Measurements from ENCODE around the gene ZNHIT2. TPM values are rescaled to one million over a fixed set of nuclear protein-coding genes. Genes with fewer than 3 reads are reported as not detected.
A peak's percentile ranks its signal among the peaks of the same experiment; 100 is the strongest.

The ZNHIT2 gene
- 10 to 100 TPM; 12.1 to 18.6 (median 15.3) TPM for total RNA-seq

DNA sequence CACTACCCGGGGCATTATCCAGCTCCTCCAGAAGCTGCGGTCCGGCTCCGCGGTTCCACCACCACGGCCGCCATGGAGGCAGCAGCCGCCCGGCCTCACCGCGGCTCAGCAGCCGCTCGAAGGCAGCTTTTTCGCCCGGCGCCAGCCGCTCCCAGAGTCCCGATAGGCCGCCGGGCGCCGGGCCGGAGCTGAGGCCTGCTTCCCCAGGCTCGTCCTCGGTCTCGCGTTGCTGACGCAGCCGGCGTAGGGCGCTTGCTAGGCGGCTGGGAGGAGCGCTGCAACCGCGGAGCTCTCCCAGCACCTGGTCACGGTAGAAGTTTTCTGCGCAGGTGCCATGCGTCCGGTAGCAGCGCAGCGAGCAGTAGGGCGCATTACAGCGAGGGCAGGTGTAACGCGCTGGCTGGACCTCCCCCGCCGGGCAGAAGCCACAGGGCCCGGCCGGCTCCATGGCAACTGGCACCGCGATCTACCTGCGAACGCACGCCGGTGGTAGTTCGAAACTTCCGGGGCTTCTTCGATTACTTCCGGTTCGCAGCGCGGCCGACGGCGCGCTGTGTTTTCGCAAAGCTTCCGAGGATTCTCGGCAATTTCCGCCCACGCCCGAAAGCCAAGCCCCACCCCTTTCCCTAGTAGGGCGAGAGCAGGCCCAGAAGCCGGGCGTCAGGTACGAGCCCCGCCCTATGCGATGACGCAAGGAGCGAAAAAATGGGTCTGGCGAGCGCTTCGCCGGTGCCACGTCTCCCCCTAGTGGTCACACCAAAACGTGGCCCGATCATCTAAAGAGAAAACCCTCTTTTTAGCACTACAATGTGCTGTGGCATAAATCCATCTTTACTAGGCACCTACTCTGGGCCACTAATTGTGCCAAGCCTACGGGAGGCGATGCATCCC, at the start of gene ZNHIT2:
TSS of gene ZNHIT2 (minus strand) at position 496 of the 891 bp plus-strand sequence. CDS start at position 448, 48 bp downstream.
- DNase-seq (ENCODE audit: low spot score) (peak; percentile 99), ATAC-seq (ENCODE audit: low FRiP score) (peak; percentile 73)
- TF ChIP-seq, protein P1, sequence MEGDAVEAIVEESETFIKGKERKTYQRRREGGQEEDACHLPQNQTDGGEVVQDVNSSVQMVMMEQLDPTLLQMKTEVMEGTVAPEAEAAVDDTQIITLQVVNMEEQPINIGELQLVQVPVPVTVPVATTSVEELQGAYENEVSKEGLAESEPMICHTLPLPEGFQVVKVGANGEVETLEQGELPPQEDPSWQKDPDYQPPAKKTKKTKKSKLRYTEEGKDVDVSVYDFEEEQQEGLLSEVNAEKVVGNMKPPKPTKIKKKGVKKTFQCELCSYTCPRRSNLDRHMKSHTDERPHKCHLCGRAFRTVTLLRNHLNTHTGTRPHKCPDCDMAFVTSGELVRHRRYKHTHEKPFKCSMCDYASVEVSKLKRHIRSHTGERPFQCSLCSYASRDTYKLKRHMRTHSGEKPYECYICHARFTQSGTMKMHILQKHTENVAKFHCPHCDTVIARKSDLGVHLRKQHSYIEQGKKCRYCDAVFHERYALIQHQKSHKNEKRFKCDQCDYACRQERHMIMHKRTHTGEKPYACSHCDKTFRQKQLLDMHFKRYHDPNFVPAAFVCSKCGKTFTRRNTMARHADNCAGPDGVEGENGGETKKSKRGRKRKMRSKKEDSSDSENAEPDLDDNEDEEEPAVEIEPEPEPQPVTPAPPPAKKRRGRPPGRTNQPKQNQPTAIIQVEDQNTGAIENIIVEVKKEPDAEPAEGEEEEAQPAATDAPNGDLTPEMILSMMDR (IDR thresholded peaks at IDR 0.05): peak in 2 of 3 donors; percentile 89 to 91

DNA sequence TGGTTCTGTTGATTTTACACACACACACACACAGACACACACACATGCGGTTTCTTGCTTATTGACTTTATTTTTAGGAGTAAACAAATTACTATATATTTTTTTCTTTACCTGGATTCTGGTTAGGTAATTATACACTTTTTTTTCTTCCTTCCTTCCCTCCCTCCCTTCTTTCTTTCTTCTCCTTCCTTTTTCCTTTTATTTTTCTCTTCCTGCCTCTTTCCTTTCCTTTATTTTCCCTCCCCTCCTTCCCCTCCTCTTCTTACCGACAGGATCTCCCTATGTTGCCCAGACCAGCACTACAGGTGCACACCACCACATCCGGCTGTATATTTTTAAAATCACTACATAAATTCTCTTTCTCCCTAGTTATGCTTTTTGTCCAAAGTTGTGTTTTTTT, 49.4 kb upstream of the ZNHIT2 start:
- TF ChIP-seq, protein P1 (IDR thresholded peaks at IDR 0.05): no peak
- no peak for ATAC-seq (ENCODE audit: low FRiP score)

DNA sequence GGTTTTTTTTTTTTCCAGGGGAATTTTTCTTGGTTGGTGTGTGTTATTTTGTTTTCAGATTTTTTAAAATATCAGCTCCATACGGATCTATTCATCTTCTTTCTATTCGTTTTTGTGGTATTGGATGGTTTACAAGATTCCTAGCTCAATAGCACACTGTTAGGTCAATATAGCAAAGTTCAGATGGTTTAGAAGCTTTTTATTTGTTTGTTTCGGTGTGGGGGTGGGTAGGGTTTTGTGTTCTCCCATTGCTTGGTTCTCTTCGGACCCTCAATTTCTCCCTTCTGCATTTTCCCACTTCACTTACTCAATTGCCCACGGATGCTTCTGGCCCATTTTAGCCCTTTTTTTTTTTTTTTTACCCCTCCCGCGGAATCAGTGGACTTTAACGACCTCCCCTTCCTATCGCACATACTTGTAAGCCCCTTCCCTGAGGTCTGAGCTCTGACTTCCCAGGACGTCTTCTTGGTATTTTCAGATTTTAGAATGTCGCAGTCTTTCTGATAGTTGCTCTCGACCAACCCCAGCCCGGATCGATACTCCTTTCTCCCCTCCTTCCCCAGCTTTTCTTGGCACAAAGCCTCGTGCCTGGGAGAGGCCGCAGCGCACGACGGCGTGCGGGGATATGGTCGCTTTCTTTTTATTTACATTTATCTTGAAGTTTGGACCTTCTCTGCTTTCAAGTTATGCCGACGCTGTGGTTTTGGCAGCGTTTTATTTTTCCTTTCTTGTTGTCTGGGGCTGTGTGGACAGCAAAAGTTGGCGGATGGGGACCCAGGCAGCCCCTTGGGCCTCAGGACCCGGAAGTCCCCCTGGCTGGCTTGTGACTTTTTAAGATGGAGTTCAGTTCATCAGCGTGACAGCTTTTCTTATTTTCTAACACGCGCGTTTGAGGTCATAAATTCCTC, 48.2 kb upstream of the ZNHIT2 start:
- DNase-seq (ENCODE audit: low spot score) (no peak), ATAC-seq (ENCODE audit: low FRiP score) (no peak)
- TF ChIP-seq, protein P1 (IDR thresholded peaks at IDR 0.05): no peak

More for the DNA sequence above, 49.4 kb upstream of the ZNHIT2 start:
- no peak for DNase-seq (ENCODE audit: low spot score)

DNA sequence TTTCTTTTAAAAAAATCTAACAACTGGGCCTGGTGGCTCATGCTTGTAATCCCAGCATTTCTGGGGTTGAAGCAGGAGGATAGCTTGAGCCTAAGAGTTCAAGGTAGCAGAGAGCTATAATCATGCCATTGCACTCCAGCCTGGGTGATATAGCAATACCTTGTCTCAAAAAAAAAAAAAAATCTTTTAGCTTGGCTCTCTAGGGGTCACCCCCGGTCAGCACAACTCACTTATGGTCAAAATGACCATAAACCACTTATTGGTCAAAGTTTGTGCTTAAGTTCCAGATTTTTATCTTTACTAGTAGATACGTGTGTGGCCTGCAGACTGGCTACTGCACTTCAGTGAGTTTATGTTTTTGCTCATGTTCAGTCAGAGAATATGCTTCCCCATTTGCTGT, 46.2 kb upstream of the ZNHIT2 start:
- ATAC-seq (ENCODE audit: low FRiP score) (no peak), DNase-seq (ENCODE audit: low spot score) (no peak)
- TF ChIP-seq, protein P1 (IDR thresholded peaks at IDR 0.05): no peak

DNA sequence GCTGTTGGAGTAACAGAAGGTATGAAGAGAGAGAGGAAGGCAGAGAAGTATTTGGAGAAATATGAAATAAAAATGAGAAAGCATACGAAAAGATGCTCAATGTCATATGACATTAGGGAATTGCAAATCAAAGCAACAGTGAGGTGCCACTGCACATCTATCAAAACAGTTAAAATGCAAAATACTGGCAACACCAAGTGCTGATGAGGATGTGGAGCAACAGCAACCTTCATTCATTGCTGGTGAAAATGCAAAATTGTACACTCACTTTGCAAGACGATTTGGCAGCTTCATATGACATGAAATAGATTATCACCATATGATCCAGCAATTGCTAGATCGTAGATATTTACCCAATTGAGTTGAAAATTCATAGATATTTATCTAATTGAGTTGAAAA, 43.1 kb upstream of the ZNHIT2 start:
- DNase-seq (ENCODE audit: low spot score) (no peak), ATAC-seq (ENCODE audit: low FRiP score) (no peak)
- TF ChIP-seq, protein P1 (IDR thresholded peaks at IDR 0.05): no peak

DNA sequence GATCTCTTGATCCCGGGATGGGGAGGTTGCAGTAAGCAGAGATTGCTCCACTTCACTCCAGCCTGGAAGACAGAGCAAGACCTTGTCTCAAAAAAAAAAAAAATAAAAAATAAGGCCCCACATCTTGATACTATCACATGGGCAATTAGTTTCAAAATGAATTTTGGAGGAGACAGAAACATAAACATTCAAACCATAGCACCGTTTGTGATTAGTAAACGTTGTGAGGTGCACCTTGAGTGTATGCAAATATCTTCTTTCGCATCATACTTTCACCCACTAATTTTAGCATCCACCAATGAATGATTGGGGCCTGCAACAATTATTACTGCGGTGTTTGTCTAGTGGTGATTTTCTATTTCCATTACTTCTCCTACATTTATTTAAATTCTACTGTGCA, 41.5 kb upstream of the ZNHIT2 start:
- no peak for DNase-seq (ENCODE audit: low spot score)
- no peak for ATAC-seq (ENCODE audit: low FRiP score)
- TF ChIP-seq, protein P1 (IDR thresholded peaks at IDR 0.05): no peak

All from omental fat pad (tissue), 4 donors.